RCC 7860 (cell line): Measurements from ENCODE around the gene IER5.
"Not testable (repeated sequence)": the region's sequence is repeated elsewhere in the genome, so short reads cannot be mapped to it uniquely, and the experiment has no call there.

ENCODE experiments used
- DNase-seq: peaks from one replicate; pipeline ENCODE4 v3.0.0-alpha.2; 2015; ENCODE audit warnings: low spot score
- FAIRE-seq: peaks from 2 replicates; lab custom pipeline; 2012; peaks lifted over from hg19 to GRCh38; lab: Jason Lieb, UNC

Gene IER5

DNA sequence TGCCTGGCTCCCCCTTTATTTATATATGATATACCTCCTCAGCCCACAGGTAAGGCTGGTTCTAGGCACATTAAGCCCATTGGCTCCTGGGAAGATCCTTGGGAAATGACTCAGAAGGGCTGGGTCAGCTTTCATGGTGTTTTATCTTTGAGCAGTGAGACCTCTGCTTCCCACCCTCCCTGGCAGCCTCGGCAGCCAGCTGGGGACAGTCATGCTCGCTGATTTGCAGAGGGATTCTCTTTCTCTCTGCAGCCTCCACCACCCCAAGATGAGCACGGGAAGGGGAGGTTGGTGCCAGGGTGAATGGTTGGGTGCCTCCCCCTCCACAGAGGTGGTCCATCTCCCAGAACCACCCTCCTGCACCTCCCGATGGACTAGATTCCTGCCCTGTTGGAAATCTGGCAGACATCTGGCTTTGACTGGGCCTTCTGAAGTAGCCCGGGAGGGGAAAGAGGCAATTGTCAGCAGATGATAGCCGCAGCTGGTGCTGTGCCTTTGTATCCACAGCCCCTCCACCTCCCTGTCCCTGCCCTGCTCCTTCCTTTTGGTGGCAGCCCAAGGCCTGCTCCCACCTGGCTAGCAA is 24.6 kb downstream of the IER5 start:
- FAIRE-seq = no peak
- peak; percentile 46 for DNase-seq

DNA sequence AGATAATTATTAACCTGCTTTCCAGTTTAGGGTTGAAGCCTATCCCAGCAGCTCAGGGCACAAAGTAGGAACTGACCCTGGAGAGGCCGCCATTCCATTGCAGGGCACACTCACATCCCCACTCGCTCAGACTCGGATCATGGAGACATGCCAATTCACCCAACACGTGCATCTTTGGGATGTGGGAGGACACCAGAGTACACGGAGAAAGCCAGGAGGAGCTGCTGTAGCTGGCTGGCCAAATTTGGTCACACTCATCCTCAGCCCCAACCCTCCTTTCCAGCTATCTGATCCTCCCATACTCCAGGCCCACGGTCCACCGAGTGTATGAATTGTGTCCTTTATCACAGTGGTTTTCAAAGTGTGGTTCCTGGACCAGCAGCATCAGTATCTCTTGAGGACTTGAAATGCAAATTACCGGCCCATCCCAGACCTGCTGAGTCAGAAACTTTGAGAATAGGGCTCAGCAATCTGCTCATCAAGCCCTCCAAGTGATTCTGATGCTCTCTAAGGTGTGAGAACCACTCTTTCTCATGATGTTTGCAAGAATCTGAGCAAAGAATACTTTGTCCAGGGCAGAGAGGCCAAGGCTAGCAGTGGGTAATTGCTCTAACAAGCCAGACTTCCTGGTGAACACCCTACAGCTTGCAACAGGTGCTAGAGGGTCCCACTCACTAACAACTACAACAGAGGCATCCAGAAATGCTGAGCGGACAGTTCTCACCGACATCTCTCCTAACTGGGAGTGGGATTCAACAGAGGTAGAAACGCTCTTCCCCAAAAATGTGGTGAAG is 26.3 kb downstream of the IER5 start:
- no peak for FAIRE-seq
- no peak for DNase-seq

DNA sequence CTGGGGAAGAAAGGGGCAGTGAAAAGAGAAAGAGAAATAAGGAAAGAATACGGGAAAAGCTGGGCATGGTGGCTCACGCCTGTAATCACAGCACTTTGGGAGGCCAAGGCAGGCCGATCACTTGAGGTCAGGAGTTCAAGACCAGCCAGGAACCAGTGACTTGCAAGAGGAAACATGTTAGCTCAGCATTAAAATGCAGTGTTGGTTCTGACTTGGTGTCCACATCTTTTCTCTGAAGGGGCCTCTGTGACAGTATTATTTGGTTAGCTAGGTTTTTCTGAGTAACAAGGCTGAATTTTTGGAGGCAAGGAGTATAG is 26.8 kb downstream of the IER5 start:
- FAIRE-seq = no peak
- no peak for DNase-seq

DNA sequence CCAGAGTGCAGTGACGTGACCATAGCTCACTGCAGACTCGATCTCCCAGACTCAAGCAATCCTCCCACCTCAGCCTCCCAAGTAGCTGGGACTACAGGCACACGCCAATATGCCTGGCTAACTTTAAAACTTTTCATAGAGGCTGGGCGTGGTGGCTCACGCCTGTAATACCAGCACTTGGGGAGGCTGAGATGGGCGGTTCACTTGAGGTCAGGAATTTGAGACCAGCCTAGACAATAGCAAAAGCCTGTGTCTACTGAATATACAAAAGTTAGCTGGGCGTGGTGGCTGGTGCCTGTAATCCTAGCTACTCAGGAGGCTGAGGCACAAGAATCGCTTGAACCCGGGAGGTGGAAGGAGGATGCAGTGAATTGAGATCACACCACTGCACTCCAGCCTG is 27.5 kb downstream of the IER5 start:
- DNase-seq, FAIRE-seq: not testable (repeated sequence)

DNA sequence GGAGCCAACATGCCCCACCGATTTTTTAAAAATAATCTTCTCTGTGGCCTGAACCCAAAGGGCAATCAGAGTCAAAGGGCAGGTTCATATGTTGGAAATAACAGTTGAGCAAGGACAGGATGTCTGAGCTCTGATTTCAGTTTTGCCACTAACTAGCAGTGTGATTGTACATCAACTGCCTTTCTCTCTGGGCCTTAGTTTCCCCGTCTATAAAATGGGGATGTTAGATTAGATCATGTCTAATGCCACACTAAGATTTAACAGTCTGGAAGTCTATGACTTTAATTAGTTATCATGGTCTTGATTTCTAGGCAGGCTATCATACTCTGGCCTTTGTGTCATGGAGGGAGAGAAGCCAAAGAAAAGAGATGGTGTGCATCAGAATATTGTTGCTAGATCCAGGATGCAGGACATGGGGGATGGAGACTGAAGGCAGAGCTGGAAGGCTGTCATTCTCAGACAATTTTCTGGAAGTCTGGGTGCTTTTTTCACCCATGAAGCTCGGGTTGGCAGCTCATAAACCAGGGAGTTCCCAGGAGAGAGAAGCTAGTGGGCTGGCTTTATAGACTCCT is 28.4 kb downstream of the IER5 start:
- no peak for FAIRE-seq
- no peak for DNase-seq

DNA sequence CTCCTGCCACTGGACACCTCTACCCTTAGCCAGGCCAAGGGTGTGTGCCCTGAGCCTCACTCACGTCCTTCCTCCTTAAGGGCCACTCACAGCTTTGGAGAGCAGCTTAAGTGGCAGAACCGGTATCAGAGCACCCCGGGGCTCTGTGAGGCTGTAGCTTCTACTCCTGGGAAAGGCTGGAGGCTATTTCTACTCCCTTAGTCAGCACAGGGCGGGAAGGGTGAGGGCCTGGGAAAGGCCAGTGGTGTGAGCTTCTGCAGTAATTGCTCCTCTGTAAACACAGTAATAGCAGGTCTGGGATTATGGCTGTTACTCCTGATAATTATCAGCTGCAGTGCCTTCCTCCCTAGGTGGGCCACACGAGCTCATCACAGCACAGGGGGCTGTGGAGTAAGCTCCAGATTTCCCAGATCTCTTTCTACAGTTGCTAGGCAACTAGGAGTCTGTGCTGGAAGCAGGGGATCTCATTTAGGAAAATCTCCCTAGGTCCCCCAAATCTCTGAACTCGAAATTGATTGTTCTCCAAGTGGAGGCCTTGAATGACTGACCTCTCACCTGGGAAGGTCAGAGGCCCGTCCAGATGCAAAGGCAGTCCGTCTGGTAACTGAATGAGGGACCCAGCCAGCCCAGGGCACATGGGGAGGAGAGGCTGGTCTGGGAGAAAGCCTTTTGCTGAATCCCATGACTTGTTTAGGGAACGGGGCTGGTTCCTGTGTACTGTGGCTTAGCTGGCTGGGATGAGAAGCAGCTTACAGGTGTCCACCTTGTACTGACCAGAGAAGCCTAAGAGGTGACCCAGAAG is 29.3 kb downstream of the IER5 start:
- FAIRE-seq = no peak
- no peak for DNase-seq

DNA sequence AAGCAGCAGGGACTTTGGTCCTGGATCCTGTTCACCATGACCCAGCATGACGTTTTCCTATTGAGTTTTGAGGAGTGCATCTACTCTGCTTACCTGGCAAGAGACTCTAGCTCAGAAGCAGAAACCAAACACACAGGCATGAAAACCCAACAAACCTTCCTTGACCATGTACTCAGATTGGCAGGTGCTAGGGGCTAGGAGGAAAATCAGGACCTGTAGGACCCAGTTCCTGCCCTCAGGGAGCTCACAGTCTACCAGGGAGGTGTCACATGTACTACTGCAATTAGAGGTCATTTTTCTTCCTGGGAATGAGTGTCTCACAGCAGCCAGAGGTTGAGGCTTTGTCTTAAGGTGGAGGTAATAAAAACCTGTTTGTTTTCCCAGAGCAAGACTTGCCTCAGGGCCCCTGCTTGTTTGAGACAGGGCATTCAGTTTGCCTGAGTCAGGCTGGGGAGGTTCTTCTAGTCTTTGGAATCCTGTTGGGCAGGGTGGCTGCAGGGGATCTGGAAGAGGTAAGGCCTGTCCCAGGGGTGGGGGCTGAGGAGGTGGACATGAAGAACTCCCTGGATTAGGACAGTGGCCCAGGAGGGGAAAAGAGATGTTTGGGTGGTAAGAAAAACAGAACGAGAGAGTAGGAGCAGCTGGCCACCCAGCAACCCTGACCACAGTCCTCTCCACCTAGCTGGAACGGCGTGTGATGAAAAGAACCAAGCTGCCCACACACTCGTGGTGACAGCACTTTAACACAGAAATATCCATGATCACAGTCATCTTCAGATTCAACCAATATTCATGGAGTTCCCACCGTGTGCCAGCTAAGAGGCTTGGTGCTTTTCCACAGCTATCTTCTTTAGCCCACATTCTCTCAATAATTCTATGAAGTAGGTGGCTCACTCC is 30.8 kb downstream of the IER5 start:
- FAIRE-seq (no peak), DNase-seq (no peak)

DNA sequence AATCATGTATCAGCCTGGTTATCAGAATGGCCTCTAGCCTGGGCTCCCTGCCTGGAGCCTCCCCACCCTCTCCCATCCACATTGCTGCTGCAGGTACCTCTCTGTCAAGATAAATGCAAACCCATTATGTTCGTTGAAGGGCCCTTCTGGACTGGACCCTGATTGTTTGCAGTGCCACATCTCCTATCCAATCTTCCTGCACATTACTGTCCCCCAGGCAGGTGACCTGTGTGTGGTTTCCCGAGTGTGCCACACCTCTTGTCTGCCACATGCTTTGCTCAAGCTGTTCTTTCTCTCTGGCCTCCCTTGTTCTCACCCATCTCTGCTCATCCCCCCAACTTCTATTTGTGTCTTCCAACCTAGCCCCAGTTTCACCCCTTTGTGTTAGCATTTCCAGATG is 32.4 kb downstream of the IER5 start:
- DNase-seq (no peak), FAIRE-seq (no peak)

DNA sequence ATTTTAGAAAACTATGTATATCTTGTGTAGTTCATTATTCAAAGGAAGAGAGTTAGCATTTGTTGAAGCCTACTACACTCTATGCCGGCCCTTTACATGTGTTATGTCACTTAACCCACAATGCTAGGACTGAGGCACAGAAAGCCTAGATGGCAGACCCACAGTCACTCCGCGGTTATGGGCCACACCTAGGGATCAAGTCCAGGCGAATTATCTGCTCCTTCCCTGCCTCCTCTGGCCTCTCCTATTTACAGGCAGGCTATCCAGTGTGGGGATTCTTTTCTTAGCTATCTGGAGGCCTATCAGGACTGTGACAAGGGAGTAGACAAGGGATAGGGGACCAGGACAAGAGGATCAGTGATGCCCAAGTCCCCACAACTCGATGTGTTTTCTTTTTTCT is 33.0 kb downstream of the IER5 start:
- DNase-seq (no peak), FAIRE-seq (no peak)

DNA sequence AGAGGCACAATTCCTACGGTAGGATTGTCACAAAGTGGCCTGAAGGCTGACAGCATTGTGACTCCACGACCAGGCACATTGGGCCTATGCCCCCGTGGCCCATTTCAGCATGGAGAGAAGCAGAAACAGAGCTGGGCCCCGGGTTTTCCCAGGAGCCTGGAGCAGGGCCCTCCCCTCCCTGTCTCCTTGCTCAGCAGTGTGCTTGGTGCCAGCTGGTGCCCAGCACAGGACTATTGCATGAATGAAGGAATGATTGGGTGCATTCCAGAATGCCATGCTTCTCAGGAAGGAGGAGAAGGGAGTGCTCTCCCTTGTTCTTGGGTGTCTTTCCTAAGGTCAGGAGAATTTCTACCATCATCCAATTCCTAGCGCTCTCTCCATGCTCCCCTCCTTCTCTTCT is 33.7 kb downstream of the IER5 start:
- DNase-seq = no peak
- no peak for FAIRE-seq

DNA sequence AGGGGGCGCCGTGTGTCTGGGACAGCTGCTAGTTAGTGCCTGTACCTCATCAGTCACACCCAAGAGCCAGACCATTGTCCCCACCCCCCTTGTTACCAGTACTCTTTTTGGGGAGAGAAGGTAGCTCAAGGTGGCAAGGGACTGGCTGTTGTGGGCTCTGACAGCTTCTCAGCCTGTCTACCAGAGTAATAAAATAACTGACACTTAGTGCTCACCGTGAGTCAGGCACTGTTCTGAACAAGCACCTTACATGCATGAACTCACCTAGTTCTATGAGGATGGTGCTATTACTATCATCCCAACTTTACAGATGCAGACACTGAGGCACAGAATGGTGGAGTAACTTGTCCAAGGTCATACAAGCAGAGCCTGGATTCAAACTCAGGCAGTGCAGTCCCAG is 34.7 kb downstream of the IER5 start:
- FAIRE-seq (no peak), DNase-seq (no peak)

DNA sequence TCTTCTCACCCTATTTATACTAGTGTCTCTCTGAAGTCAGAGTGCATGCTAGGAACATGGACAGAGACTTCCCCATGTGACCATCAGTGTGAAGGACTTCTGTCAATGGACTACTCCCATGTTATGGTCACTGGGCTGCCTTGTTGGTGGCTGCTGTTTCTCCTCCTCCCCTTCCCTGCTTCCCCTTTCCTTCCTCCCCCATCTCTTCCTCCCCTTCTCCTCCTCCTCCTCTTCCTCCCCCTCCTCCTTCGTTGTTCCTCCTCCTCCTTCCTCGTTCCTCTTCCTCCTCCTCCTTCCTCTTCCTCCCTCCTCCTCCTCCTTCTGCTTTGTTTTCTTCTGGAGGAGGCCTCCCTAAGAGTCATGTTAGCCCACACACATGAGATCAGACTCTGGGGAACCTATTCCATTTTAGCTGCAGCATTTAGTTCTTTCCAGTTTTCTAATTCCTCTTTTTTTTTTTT is 35.8 kb downstream of the IER5 start:
- DNase-seq (no peak), FAIRE-seq (no peak)

DNA sequence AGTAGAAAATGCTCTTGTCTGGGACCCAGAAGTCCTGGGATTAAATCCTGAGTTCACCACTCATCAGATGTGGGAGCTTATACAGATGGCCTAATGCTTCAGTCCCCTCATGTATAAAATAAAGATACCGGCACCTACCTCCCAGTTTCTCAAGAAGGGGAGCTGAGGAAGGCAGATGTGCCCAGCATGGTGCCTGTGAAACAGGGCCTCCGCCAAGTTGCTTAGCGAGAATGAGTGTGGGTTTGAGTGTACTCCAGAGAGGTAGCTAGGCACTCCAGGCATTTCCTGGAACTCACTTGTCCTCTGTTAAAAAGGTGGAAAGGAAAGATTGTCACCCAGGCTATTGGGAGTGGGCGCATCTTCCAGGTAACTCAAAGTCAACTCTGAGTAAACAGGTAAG is 37.8 kb downstream of the IER5 start:
- FAIRE-seq = no peak

DNA sequence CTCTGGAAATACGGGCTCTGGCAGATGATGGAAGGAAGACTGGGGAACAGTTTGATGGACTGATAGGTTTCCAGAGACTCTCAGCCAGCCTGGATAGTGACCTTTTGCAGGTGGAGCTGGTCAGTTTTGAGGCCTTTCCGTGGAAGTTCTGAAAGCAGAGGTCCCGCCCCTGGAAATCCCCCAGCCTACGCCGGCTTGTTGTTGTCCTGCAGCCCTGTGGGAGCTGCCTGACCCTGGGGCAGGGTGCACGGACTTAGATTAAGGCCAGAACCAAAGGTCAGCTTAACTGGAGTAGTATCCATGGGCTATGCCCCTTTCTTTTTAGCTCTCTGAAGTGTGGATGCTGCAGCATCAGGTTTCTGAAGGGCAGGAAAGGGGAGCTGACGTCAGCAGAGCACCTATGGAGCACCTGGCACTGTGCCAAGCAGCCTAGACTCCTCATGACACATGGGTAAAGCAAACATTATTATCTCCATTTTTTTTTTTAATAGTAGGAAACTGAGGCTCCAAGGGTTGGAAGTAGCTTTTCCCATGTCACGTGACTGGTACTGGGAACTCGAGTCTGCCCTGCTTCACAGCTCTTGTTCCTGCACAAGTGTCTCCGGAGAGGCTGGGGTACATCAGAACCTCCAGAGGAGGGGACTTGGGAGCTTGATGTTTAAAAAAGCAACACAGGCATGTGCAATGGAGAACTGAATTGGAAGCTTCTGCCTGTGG is 38.5 kb downstream of the IER5 start:
- peak; percentile 63 for DNase-seq
- FAIRE-seq = no peak

More for the DNA sequence above, 37.8 kb downstream of the IER5 start:
- no peak for DNase-seq

DNA sequence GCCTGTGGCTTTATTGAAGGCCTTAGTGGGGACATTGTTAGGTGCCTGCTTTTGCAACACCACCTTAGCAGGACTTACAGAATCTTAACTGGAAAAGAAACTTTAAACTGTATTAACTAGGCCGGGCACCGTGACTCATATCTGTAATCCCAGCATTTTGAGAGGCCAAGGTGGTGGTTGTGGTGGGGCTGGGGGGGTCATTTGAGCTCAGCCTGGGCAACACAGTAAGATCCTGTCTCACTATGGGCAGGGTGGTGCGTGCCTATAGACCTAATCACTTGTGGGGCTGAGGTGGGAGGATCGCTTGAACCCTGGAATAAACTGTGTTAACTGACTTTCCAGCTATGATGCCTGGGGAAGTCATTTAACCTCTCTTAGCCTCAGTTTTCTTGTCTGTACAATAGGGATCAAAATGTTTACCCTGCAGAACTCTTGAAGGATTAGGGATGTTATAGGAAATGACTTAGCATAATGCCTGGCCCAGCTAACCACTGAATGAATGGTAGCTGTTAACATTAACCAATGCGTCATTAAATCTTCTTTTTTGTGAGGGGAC is 39.5 kb downstream of the IER5 start:
- no peak for FAIRE-seq
- peak; percentile 54 for DNase-seq

DNA sequence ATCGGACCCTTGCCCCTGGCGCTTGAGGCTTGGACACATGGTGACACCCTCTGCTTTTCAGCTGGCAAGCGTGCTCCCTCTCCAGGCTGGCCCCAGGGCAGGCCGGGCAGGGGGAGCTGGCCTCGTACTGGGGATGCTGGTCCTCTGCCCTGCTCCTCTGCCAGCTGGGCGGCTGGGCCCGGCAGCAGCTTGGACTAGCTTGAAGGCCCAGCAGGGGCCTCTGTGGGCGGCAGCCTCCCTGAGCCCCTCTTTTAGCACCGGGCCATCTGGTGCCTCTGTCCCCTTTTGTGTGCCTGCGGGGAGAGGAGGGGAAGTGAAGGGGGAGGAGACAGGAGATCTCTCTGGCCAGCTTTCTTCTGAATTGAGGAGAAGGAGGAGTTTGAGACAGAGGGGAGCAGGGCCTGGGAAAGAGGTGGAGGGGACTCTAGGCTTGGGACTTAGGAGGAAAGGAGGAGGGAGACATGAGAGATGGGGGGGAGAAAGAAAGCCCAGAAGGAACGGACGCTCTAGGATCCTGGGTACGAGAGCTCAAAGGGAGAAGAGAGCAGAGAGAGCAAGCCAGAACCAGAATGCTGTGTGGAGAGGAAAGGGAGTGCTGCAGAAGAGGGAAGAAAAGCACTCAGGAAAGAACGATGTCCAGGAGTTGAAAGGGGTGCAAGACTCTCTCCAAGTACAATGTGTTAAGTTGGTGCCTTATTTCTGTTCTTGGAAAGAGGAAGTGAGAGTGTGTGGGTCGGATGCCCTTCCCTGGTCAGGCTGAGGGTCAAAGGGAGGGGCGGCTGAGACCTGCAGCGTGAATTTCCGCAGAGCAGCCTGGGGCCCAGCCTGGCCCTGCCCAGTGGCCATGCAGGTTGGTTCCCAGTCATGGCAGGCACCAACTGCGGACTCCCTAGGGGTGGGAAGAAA is 40.3 kb downstream of the IER5 start:
- FAIRE-seq (no peak), DNase-seq (no peak)

DNA sequence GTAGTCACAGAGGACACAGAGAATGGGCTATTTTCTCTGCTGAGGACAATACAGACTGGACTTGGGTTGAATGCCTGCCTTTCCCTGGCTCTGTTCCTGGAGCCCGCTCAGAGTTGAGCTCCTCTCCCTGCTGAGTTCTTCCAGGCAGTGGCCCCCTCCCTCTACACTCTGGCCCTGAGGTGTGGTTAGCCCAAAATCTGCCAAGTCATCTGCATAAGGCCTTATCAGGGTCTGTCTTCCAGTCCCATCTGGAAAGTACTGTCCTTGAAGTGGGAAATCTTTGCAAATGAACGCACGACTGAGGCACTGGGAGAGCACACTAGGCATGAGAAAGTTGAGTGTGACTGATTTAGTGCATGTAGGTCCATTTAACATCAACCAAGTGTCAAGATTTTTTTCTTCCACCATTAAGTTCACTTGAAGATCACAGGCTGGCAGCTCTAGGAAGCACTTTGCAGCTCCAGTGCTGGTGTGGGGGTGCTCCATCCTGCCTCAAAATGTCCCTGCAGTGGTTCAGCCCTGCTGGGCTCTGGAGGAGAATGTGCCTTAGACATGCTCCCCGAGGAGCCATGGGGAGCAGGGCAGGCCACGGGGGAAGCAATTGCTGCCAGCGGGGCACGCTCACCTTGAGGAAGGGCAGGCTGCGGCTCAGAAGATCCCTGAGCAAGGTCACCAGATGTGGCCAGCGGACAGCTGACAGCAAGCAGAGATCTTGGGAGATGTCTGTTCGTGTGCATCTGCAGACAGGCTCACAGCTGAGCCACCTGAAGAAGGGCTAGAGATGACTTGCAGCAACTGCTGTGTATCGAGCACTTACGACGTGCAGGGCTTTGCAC is 41.5 kb downstream of the IER5 start:
- DNase-seq (no peak), FAIRE-seq (no peak)
